Measurements from ENCODE around the gene ETV6.
A peak's percentile ranks its signal among the peaks of the same experiment; 100 is the strongest.
"Not testable (repeated sequence)": the region's sequence is repeated elsewhere in the genome, so short reads cannot be mapped to it uniquely, and the experiment has no call there.

The ETV6 gene

DNA sequence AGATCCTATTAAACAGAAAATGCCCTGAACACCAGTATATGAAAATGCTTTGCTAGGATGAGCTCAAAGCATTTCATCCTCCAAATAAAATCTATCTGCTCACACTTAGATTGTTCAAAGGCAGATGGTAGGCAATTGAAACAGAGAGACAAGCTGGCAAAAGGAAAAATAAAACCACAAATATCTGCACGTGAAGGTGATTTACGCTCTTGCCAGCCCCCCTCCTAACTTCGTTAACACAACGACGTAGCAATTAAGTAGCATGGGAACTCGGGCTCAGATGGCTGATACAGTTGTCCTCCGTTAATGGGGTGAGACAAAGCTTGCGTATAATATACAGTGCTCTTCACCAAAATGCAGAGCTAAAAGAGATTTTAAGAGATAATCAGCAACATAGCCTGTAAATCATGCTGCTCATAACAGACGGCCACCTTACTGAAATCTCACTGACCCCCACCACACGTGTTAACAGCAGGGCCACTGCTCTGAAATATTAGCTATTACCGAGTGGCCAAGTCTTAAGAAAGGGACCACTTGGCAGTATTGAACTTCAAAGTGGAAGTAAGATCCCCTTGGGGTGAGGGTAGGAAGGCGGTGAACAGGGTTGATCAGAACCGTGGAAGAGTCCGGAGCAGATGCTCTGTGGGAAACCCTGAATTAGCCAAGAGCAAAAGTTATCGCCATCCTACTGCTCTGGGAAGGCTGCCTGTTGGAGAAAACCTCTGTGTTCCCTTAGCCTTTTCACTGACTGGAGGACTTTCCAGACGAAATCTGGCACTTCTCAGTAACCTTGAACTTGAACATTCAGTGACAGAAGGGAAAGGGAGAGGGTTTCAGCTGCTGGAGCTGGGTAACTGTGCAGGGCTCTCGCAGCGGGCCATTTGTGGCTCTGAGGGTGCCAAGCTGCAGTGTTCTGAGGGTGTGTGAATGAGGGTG lies 23.1 kb downstream of the ETV6 start:
- no peak for DNase-seq

DNA sequence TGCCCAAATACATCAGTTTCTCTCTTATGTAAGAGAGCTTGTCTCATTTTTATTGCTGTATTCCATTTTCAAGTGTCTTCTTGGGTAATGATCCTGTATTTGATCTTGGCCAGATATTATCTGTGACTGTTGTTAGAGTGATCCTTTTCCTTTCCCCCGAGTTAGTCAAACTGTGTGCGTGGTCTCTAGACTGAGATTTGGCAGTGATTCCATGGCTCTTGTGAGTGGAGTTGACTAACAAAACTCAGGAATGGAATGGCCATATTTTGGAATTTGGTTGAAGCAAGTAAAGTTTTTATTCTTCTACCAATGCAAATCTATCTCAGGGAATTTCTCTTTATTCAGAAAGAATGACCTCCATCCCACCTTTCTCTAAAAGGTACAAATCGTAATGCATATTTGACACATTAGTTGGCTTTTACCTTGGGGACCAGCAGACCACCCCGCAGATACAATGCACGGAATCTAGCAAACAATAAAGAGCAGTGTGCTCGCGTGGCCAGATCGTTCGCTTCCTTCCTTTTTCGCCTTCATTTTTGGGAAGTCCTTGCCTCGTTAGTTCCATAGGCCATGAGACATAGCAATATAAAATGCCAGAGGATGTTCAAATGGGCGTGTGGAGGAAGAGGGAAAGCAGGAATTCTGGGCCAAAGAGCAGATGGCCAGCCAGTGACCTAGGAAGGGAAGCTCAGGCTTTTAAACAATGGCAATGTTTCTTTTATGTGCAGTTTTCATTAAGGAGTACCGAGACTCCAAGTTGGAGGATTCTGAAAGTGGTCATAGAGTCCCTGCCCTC lies 24.4 kb downstream of the ETV6 start:
- DNase-seq = no peak

DNA sequence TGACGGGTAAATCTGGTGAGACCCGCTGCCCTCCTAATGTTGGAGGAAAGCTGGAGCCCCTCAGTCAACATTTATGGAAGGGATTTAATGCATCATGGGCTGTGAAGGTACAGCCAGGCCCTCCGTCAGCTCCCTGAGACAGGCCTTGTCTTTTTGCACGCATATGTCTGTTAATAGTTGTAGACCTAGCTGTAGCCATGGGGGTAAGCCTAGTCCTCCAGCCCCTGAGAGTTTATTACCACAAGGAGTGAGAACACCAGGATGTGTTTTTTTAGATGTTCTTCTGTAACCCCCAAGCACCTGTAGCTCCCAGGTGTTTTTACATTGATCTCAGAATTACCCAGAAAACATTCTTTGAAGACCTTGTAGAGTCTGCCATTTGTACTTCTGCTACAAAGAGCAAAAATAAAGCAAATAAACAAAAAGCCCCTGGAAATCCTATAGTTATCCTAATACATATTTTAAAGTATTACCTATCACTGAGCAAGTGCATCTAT lies 25.5 kb downstream of the ETV6 start:
- no peak for DNase-seq

DNA sequence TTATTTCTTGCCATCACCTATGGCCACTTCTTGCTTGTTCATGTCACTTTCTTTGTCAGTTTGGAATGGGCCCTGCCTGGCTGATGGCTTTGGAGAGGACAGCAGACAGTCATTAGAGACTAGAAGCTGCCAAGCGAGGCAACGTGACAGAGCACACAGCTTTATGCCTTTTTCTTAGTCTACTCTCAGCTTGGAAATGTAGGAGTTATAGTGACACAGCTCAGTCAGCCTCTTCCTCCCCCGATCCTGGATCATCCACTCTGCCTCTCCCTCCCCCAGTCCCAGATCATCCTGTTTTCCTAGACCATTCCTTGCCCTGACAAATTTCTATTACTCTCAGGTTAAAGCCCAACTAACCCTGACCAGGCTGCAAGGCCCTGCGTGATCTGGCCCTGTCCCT lies 26.6 kb downstream of the ETV6 start:
- no peak for DNase-seq

DNA sequence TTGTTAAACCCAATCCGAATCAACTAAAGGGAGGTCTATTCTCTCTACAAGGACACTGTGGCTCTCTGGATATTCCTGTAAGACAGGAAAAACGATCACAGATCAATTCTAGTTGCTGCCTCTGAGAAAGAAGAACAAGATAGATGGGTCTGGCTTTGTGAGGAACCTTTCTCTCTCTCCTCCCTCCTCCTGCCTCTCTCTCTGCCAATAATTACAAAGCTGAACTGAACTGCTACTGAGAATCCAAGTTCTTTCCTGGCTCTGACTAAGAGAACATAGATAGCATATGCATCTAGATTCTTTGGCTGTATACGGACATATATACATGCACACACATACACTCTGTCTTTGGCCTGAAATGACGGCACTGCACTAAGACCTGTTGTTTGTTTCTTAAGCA lies 27.6 kb downstream of the ETV6 start:
- DNase-seq = no peak

DNA sequence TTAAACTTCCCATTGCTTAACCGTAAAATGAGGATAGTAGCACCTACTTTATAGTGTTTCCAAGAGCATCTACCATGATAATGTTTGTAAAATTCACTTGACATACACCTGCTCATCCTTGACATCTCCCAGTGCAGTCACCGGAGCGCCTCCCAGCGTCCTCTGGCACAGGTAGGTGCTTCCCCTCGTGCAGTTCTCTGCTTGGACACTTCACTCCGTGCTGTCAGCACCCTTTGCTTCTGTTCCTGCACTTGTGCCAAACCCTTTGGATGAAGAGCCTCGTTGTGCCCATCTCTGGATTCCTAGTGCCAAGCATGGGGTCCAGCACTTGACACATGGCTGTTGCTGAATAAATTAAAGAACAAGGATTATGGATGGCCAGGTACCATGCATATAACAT lies 28.3 kb downstream of the ETV6 start:
- DNase-seq = no peak

DNA sequence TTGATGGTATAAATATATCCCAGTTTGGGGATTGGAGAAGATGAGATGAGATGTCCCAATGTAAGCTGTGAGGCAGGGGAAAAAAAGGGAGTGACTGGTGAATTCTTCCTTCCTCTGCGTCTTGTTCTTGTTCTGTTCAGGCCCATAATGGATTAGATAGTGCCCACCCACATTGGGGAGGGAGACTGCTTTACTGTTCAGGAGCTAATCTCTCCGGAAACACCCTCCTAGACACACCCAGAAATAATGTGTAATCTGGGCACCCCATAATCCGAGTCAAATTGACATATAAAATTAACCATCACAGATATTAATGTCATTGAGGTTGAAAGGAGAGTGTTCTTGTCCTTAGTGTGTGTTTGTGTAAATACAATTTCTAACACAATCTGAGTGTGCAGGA lies 29.3 kb downstream of the ETV6 start:
- DNase-seq = no peak

DNA sequence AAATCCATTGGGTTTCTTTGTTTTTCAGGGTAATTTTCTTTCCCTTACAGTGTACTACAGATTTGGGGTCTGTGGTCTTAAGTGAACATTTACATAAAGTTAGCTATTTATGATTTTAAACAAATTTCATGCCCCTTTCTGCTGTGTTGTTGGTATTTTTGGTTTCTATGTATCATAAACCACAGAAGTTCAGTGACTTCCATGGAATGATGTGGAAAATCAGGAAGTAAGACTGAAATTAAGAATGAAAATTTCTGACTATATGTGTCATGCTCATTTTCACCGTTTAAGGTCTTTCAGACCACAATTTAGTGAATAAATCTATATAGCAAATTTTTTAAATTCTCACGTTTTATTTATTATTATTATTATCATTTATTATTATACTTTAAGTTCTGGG lies 31.7 kb downstream of the ETV6 start:
- DNase-seq = no peak

DNA sequence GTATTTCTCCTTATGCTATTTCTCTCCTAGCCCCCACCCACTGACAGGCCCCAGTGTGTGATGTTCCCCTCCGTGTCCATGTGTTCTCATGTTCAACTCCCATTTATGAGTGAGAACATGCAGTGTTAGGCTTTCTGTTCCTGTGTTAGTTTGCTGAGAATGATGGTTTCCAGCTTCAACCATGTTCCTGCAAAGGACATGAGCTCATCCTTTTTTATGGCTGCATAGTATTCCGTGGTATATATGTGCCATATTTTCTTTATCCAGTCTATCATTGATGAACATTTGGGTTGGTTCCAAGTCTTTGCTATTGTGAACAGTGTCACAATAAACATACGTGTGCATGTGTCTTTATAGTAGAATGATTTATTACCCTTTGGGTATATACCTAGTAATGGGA lies 32.2 kb downstream of the ETV6 start:
- not testable (repeated sequence) for DNase-seq

DNA sequence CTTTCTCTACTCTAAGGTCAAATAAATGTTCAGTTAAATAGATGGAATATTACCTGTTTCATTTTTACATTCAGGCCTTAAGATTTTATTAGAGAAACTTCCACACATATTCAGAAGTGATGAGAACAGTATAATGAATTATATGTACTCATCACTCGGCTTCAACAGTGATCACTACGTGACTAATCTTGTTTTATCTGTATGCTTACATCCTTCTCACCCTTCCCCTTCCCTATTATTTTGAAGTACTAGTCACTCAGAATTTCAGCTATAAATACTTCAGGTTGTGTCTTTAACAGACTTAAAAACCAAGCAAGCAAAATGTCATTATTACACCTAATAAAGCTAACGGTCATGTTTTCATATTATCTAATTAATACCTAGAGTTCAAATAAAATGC lies 34.9 kb downstream of the ETV6 start:
- DNase-seq = no peak

DNA sequence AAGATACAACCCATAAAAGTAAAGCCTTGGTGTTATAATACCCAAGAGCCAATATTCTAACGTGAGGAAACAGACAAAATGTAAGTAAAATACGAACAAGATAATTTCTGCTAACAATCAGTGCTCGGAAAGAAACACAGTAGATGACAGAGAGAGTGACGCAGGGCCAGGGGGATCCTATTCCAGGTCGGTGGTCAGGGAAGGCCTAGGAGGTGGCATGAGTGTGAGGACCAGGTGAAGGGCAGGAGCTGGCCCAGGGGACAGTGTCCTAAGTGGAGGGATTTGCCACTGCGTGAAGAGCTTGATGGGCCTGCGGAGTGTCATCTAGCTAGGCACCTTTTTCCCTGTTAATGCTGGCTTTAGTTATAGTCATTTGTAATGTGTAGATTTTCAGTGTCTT lies 35.3 kb downstream of the ETV6 start:
- DNase-seq = no peak

DNA sequence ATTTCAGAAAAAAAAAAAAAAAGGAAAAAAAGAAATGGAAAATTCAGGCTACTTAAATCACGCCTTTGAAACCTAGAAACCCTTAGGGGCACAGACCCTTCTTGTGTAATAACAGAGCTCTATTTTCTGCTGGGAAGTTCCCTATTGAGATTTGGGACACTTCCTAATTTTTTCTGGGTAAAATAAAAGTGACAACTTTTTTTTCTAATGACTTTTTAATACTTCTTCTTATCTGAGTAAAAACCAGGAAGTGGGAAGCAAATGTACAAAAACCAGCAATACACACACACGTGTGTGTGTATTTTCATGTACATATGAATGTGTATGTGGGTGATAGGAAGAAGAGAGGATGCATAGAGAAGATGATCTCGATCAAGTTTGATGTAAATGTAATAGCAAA lies 35.8 kb downstream of the ETV6 start:
- no peak for DNase-seq

DNA sequence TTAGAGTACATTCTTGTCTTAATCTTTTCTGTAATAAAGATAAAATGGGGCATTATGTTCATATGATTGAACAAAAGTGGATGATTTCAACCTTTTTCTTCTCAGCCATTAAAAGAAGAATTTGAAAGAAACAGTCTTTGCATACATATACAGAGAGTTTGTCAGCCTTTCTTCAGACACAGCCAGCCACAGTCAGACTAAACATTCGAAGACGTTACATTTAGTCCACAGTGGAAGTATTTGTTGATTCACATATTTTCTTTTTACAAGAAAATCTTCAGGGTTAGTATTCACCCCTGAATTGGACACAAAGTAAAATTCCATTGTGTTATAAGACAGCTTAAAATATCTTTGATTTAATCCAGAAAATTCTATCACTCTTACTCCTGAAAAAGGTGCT lies 36.2 kb downstream of the ETV6 start:
- DNase-seq = no peak

DNA sequence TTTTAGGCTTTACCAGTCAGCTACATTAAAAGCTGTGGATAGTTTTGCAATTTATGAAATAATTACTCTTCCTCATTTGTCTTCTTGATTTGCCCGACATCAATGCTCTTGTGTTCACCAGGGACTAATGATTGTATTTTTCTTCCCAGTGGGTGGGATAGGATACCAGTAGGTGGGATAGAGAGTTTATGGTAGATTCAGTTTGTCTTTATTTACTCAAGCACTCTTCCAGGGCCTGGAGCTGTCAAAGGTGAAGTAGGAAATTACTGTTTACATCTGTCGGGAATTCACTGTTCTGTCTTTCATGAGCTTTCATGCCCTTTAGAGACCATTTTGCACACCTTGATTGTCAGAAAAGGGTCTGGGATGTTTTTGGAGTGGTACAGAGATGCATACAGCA lies 36.6 kb downstream of the ETV6 start:
- DNase-seq = peak; percentile 17

DNA sequence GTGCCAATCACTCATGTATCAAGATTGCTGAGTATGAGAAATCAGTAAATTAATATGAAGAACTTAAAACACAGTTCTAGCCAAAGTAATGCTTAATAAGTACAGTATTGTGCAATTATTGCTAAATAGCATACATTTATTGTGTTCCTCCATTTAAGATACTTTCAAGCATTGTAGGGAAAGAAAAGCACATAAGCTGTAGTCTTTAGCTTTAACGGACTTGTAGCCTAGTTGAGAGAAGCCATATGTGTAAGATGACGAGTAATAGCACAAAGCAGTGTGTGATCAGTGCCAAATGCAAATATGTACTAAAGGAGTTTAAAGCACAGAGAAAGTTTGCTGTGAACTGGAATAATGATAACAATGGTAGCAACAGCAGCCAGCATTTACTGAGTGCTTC lies 38.1 kb downstream of the ETV6 start:
- no peak for DNase-seq

DNA sequence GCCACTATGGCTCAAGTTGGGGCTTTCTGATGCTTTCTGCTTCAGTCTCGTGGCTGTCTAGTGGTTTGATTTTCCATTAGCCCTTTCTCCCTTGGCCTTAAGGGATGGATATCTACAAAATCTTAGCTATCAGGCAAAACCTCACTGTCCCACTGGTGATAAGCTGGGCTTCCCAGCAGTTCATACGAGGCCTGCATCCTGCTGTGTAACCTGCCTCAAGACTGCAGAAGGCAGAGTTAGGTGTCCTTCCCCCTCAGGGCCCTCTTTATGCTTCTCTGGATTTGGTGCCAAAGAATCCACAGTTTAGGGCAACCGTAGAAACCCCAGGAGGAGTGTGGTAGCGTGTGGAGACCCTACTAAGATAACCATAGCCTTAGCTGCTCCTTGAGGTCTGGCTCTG lies 38.9 kb downstream of the ETV6 start:
- DNase-seq = no peak

DNA sequence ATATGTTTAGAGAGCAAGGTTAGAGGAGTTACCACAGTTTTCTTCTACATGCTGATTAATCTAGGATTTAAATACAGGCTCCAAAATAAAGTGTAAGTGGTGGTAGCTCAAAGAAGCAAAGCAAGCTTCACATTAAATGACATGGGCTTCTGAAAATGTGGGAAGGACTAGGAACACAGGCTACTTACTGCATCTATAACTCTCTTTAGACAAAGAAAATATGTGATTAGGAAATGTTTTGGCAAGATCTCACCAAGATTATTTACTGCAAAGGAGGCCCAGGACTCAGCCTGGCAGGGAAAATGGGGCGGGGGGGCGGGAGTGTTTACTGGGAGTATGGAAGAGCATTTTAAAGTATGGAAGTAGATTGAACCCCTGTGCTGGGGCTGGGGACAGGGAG lies 39.4 kb downstream of the ETV6 start:
- no peak for DNase-seq

DNA sequence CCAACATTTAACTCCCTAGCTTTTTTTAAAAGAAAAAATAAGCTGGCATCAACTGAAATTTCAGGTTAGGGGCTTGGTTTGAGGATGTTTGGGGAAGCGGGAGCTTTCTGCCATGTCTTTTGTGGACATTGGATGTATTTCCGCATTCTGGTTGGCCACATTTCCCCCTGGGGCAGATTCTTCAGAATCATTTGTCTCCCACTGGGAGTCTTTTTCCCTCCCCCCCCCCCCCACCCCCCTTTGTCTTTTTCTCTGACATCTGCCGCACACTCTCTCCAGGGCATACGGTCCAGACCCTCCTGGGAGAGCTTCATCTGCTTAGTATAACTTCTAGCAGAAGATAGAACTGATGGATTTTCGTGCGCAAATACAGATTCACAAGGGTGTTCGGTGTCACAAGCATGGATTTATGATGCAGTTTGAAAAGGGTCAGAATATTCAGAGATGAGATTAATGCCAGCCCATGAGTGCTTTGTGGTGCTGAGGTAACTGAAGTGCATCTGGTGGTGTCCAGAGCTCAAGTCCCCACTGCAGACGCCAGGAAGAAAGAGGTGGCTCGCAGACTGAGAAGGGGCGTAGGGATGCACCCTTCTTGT lies 40.2 kb downstream of the ETV6 start:
- DNase-seq = no peak

DNA sequence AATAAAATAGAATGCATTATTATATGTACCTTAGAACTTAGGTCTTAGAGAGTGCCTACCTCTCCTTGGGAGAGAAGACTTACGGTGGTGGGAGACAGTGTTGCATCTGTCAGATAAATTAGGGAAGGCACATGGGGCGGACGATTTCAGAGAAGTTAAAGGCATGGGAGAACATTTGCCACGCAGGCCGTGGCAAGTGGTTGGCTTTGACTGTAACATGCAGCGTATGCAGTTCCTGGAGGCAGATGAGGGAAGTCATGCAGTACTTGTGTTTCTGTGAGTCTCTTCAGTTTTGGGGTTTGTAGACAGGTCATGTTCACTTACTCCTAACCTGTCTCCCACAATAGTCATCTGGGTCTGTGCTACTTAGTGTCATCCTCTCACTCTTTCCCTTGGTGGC lies 43.6 kb downstream of the ETV6 start:
- DNase-seq = no peak

DNA sequence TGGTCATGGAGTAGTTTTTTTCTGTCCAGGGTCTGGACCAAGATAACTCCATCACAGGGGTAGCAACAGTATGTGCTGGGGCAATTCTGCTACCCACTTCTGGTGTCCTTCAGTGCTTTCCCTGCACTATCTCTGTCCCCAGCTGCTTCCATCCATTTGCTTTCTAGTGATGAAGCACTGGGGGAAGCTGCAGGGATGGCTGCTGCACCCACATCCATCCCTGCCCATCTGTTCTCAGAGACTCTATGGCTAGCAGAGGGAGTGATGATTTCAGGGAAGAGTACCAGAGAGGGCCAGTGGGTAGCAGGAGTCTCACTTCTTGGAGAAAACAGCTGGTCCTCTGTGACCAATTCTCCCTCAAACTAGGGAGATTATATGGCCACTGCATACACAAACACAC lies 44.1 kb downstream of the ETV6 start:
- DNase-seq = no peak

DNA sequence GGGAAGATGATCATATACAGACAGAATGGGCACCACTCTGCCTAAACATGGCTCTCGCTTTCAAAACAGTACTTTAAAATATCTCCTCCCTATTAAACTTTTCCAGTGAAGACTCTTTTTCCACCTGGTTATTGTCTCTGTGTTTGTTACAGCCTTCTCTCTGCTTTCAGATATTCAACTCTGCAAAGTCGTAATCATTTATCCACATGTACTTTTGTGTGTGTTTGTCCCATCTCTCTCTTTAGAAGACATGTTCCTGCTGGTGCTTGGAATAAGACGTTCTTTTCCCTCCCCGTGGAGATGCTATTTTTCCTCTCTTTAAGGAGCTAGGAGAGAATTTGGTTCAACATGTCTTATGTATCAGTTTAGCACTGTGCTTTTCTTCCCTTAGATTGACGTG lies 45.1 kb downstream of the ETV6 start:
- DNase-seq = no peak

DNA sequence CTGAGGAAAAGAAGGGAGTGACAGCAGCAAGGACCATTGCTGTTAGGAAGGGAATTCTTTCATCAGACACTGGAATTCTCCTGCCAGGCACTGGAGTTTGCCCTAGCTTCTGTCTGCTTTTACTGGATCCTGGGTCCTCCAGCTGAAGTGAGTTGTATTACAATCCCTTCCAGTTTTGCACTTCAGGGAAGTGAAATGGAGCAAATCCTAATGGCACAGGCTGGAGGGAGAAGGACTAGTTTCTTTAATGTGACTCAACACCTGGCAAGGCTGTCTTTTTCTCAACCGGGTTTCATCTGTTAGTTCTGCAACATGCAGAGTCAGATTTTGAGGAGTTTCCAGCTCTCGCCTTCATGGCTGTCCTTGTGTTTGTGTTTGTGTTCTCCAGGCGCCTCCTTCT lies 45.8 kb downstream of the ETV6 start:
- DNase-seq = no peak

DNA sequence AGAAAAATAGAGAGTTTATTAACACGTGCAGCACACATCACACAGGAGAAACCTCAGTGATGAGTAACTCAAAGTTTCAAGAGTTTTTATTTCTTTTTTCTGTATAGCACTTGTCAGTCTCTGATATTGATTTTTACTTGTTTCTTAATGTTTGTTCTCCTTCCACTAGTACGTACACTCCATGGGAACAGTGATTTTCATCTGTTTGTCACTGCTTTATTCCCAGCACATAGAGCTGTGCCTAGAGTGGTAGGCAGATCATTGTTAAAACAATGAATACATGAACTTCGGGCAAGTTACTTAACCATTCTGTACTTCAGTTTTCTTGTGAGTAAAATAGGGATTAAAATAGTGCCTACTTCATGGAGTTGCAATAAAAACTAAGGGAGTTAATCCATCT lies 46.6 kb downstream of the ETV6 start:
- no peak for DNase-seq

DNA sequence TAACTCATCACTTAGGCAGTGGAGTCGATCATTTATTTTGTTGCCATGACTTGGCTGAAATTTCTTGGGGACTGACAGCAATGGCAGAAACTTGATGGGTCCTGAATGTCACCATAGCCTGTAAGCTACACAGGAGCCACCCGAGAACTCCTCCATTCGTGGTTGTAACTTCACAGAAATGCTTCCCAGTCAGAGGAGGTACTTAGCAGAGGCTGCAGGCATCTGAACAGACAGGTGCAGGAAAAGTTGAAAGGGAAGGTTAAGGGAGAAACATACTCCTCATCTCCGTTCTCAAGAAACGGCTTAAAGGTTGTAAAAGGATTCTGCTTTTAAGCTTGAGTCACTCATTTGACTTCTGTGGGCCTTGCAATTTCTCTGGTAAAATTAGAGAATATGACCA lies 47.7 kb downstream of the ETV6 start:
- no peak for DNase-seq
